DND-41 (cell line): ENCODE measurements around the gene TBCD.

Source experiments
- EZH2 ChIP-seq: IDR thresholded peaks from 3 replicates; pipeline ENCODE4 v1.6.1; 2012; ENCODE audit warnings: borderline replicate concordance, low read depth, mild to moderate bottlenecking, moderate library complexity, low read length, inconsistent platforms; ENCODE audit not compliant: severe bottlenecking
- TF ChIP-seq, protein P1 (sequence below): IDR thresholded peaks from 2 replicates; pipeline ENCODE4 v1.5.1; 2012; ENCODE audit warnings: borderline replicate concordance, low read length, moderate library complexity, mild to moderate bottlenecking; ENCODE audit not compliant: poor library complexity, severe bottlenecking; ENCODE audit errors: extremely low read depth

DNA sequence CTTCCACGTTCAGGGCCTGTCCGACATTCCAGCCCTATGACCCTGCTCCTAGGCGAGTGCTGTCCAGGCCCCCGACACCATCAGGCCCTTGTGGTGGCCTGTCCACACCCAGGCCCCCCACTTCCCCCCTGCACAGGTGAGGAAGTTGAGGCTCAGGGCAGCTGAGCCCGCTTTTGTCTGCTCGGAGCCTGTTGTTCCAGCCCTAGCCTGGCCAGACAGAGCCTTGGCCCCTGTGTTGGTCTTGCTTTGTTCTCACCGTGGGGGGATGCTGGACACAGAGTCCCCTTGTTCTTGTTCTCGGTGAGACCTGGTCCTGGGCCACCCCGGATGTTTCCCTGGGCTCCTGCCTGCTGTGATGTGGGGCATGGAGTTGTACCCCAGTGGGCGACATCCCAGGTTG is 140.0 kb downstream of the TBCD start:
- TF ChIP-seq, protein P1, sequence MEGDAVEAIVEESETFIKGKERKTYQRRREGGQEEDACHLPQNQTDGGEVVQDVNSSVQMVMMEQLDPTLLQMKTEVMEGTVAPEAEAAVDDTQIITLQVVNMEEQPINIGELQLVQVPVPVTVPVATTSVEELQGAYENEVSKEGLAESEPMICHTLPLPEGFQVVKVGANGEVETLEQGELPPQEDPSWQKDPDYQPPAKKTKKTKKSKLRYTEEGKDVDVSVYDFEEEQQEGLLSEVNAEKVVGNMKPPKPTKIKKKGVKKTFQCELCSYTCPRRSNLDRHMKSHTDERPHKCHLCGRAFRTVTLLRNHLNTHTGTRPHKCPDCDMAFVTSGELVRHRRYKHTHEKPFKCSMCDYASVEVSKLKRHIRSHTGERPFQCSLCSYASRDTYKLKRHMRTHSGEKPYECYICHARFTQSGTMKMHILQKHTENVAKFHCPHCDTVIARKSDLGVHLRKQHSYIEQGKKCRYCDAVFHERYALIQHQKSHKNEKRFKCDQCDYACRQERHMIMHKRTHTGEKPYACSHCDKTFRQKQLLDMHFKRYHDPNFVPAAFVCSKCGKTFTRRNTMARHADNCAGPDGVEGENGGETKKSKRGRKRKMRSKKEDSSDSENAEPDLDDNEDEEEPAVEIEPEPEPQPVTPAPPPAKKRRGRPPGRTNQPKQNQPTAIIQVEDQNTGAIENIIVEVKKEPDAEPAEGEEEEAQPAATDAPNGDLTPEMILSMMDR, result no peak
- no peak for TF ChIP-seq EZH2
